Measurements from ENCODE around the gene WWOX. TPM values are rescaled to one million over a fixed set of nuclear protein-coding genes. Genes with fewer than 3 reads are reported as not detected.

WWOX gene
- total and polyA plus RNA-seq, 2 of the 4 experiments (the other 2 are of a cell fraction) = 2.7 to 5.4 TPM

GRCh38 chr16:78918805-78919305, 819.4 kb downstream of the WWOX start:
- no peak overlapping the region for H4K8ac ChIP-seq (ENCODE audit: low read depth in 2 of 2, low read length in 2 of 2)
- no peaks in the 10 kb centered on the region for H3K9me1 ChIP-seq (ENCODE audit: insufficient read depth, low read length)
- no peak for ATAC-seq (ENCODE audit: low read depth)
- ChIA-PET POLR2A (ENCODE audit: unreplicated experiment) (no interaction called here), CTCF (no interaction called here)
- no peak overlapping the region for H2AK9ac ChIP-seq (replicated peaks; ENCODE audit: low read depth, low read length, poor library complexity)
- no peak overlapping the region for H4K5ac ChIP-seq (ENCODE audit: low read depth, low read length)
- no peak overlapping the region for H2BK20ac ChIP-seq (ENCODE audit: low read depth, low read length)
- no peak overlapping the region for H2AFZ ChIP-seq (replicated peaks; ENCODE audit: low read length, poor library complexity)
- TF ChIP-seq USF2 (IDR thresholded peaks at IDR 0.05; ENCODE audit: low read depth, low read length) (no peak), POLR2A (IDR thresholded peaks at IDR 0.05; ENCODE audit: low read depth, low read length) (no peak), SMC3 (IDR thresholded peaks at IDR 0.05; ENCODE audit: low read depth, low read length) (no peak), CTCF (conservative IDR thresholded peaks at IDR 0.05; ENCODE audit: low read depth, low read length) (no peak), CEBPB (IDR thresholded peaks at IDR 0.05; ENCODE audit: low read depth, low read length) (no peak), MAZ (IDR thresholded peaks at IDR 0.05; ENCODE audit: borderline replicate concordance, low read depth, low read length) (no peak), ELK1 (IDR thresholded peaks at IDR 0.05; ENCODE audit: borderline replicate concordance, low read depth, low read length) (no peak), FOS (IDR thresholded peaks at IDR 0.05; ENCODE audit: low read depth, low read length) (no peak), NFE2L2 (IDR thresholded peaks at IDR 0.05; ENCODE audit: low read depth, low read length) (no peak), BHLHE40 (IDR thresholded peaks at IDR 0.05; ENCODE audit: low read depth, low read length) (no peak), CHD1 (IDR thresholded peaks at IDR 0.05; ENCODE audit: low read depth, low read length) (no peak), RAD21 (IDR thresholded peaks at IDR 0.05; ENCODE audit: low read length) (no peak), MAFK (IDR thresholded peaks at IDR 0.05; ENCODE audit: low read depth, low read length) (no peak), MXI1 (IDR thresholded peaks at IDR 0.05; ENCODE audit: borderline replicate concordance, low read depth, low read length) (no peak), RFX5 (IDR thresholded peaks at IDR 0.05; ENCODE audit: low read depth, low read length) (no peak), RCOR1 (IDR thresholded peaks at IDR 0.05; ENCODE audit: insufficient replicate concordance, low read length) (no peak)
- no CpG with 5 or more reads among the region's 8 CpGs for WGBS, 2 experiments (ENCODE audit: extremely low coverage in 2 of 2, insufficient read length in 1 of 2)
- no peak overlapping the region for H2AK5ac ChIP-seq (ENCODE audit: low read depth, low read length)
- H3K4me1 ChIP-seq (ENCODE audit: control insufficient read depth, insufficient read depth, low read length) = no peaks in the 10 kb centered on the region
- H2BK15ac ChIP-seq (ENCODE audit: low read depth, low read length) = no peak overlapping the region
- no peaks in the 10 kb centered on the region for H3K27me3 ChIP-seq (ENCODE audit: control insufficient read depth, insufficient read depth, low read length)
- no peak overlapping the region for H3K56ac ChIP-seq (ENCODE audit: extremely low read depth, insufficient read depth, low read length)
- no peak overlapping the region for H3K4me2 ChIP-seq (ENCODE audit: low read depth, low read length)
- H4K20me1 ChIP-seq (ENCODE audit: insufficient read depth, low read length) = no peaks in the 10 kb centered on the region
- H3K27ac ChIP-seq (ENCODE audit: insufficient read depth, low read length) = no peak overlapping the region
- no peak overlapping the region for H2BK120ac ChIP-seq (ENCODE audit: low read depth, low read length)
- BruUV-seq (replicated peaks) = no TSS peak
- dilution Hi-C loops (cut with HindIII; ENCODE audit: low sequenced_read_pairs, unreplicated experiment) = no loop called here
- DNase-seq = no peak
- H3K14ac ChIP-seq (replicated peaks; ENCODE audit: low read depth, low read length) = no peak overlapping the region
- H3K9me3 ChIP-seq (ENCODE audit: control insufficient read depth, insufficient read depth, low read length) = peaks cover 15% of the 10 kb centered on the region
- no peak overlapping the region for H2BK5ac ChIP-seq (ENCODE audit: low read depth, low read length, poor library complexity, severe bottlenecking)
- no peak overlapping the region for H3K4me3 ChIP-seq (ENCODE audit: insufficient read depth, low read depth, low read length)
- H3K23ac ChIP-seq (ENCODE audit: low read depth, low read length) = no peak overlapping the region
- no peaks in the 10 kb centered on the region for H3K79me1 ChIP-seq (ENCODE audit: low read depth in 1 of 2, low read length in 2 of 2)
- in situ Hi-C loops (cut with MboI; ENCODE audit: low sequenced_read_pairs) = no loop called here
- no peak overlapping the region for H4K91ac ChIP-seq (ENCODE audit: insufficient read depth, low read depth, low read length)
- no peak overlapping the region for H3K18ac ChIP-seq (ENCODE audit: low read depth, low read length)
- no peak overlapping the region for H3K9ac ChIP-seq (ENCODE audit: low read depth, low read length)
- no peak overlapping the region for H3K4ac ChIP-seq (ENCODE audit: low read depth, low read length)
- intact Hi-C loops (cut with micrococcal nuclease) = no loop called here
- no peaks in the 10 kb centered on the region for H3K36me3 ChIP-seq (ENCODE audit: control insufficient read depth, insufficient read depth, low read length)
